ENCODE measurements around the gene OSER1. TPM values are rescaled to one million over a fixed set of nuclear protein-coding genes. Genes with fewer than 3 reads are reported as not detected.

OSER1 gene
- total and polyA plus RNA-seq, 9 of the 15 experiments (the other 6 are each of a cell fraction or from before 2014, with no cell fraction given), result 15.5 to 57.3 (median 19.9) TPM

DNA sequence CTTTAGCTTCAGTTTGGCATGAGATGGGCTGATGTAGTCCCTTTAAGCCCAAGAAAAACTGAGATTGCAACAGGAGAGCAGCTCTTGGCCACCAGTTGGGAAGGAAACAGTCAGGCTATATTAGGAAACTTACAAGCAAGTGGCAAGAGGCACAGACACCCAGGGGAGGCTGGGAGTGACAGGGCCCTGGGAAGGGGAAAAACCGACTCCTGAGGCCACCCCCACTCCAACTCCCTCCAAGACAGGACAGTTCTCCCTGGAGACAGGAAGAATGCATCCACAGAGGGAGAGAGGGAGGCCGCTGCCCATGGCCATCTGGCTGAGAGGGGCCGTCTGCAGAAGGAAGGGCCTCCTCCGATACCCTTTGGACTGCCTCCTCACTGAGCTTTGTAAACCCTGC lies 44.1 kb downstream of the OSER1 start:
- no peak for FAIRE-seq
- no peak overlapping the region for H3K4me2 ChIP-seq (ENCODE audit: insufficient read depth, low read length)
- H3K27me3 ChIP-seq (ENCODE audit: control insufficient read depth in 2 of 2, insufficient read depth in 2 of 2, low read length in 2 of 2), result peaks cover 14 to 29% of the 10 kb centered on the region in 2 experiments; a peak in 4 of 5 replicates
- TF ChIP-seq ERF (CRISPR knock-in tag; IDR thresholded peaks at IDR 0.05), result no peak
- TF ChIP-seq ZNF324 (CRISPR knock-in tag; IDR thresholded peaks at IDR 0.05), result no peak
- no peak for TF ChIP-seq SRSF1 (IDR thresholded peaks at IDR 0.05; ENCODE audit: low read depth, low read length)
- TF ChIP-seq CEBPB (tag; IDR thresholded peaks at IDR 0.05), result no peak
- TF ChIP-seq, protein P1, sequence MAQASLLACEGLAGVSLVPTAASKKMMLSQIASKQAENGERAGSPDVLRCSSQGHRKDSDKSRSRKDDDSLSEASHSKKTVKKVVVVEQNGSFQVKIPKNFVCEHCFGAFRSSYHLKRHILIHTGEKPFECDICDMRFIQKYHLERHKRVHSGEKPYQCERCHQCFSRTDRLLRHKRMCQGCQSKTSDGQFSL (CRISPR knock-in tag; IDR thresholded peaks at IDR 0.05), result no peak
- TF ChIP-seq, protein P1 (tag; IDR thresholded peaks at IDR 0.05), result no peak
- no peak for TF ChIP-seq CREB3 (tag; conservative IDR thresholded peaks at IDR 0.05; ENCODE audit: low read depth)
- no peak for TF ChIP-seq MBD2 (IDR thresholded peaks at IDR 0.05; ENCODE audit: borderline replicate concordance, low read depth)
- TF ChIP-seq, protein P2, sequence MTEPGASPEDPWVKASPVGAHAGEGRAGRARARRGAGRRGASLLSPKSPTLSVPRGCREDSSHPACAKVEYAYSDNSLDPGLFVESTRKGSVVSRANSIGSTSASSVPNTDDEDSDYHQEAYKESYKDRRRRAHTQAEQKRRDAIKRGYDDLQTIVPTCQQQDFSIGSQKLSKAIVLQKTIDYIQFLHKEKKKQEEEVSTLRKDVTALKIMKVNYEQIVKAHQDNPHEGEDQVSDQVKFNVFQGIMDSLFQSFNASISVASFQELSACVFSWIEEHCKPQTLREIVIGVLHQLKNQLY (CRISPR knock-in tag; conservative IDR thresholded peaks at IDR 0.05), result no peak
- TF ChIP-seq, protein P3, sequence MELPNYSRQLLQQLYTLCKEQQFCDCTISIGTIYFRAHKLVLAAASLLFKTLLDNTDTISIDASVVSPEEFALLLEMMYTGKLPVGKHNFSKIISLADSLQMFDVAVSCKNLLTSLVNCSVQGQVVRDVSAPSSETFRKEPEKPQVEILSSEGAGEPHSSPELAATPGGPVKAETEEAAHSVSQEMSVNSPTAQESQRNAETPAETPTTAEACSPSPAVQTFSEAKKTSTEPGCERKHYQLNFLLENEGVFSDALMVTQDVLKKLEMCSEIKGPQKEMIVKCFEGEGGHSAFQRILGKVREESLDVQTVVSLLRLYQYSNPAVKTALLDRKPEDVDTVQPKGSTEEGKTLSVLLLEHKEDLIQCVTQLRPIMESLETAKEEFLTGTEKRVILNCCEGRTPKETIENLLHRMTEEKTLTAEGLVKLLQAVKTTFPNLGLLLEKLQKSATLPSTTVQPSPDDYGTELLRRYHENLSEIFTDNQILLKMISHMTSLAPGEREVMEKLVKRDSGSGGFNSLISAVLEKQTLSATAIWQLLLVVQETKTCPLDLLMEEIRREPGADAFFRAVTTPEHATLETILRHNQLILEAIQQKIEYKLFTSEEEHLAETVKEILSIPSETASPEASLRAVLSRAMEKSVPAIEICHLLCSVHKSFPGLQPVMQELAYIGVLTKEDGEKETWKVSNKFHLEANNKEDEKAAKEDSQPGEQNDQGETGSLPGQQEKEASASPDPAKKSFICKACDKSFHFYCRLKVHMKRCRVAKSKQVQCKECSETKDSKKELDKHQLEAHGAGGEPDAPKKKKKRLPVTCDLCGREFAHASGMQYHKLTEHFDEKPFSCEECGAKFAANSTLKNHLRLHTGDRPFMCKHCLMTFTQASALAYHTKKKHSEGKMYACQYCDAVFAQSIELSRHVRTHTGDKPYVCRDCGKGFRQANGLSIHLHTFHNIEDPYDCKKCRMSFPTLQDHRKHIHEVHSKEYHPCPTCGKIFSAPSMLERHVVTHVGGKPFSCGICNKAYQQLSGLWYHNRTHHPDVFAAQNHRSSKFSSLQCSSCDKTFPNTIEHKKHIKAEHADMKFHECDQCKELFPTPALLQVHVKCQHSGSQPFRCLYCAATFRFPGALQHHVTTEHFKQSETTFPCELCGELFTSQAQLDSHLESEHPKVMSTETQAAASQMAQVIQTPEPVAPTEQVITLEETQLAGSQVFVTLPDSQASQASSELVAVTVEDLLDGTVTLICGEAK (IDR thresholded peaks at IDR 0.05), result no peak
- TF ChIP-seq, protein P3 (CRISPR knock-in tag; IDR thresholded peaks at IDR 0.05), result no peak

More for the DNA sequence above, 44.1 kb downstream of the OSER1 start:
- Histone ChIP-seq H3K9me1 (ENCODE audit: control insufficient read depth, insufficient read depth, low read length) (no peaks in the 10 kb centered on the region), H4K20me1 (replicated peaks; ENCODE audit: control insufficient read depth, insufficient read depth, low read length) (no peaks in the 10 kb centered on the region), H3K4me3 (no peak overlapping the region), H3K36me3 (ENCODE audit: control insufficient read depth, insufficient read depth, low read length) (no peaks in the 10 kb centered on the region), H2AFZ (ENCODE audit: low read depth, low read length) (no peak overlapping the region), H3K4me1 (replicated peaks in 1 of 2; ENCODE audit: control insufficient read depth in 2 of 2, insufficient read depth in 2 of 2, low read length in 2 of 2) (peaks cover 0 to 2% of the 10 kb centered on the region in 2 experiments; a peak in 1 of 5 replicates), H3K9ac (ENCODE audit: insufficient read depth in 1 of 2, low read depth in 2 of 2, low read length in 2 of 2) (0 out of 4 replicates have a peak overlapping the region, but pooled peaks of 1 of the 2 experiments have one; percentile 15), H3K27ac (ENCODE audit: extremely low read depth, low read depth, low read length) (no peak overlapping the region), H3K9me3 (replicated peaks; ENCODE audit: control insufficient read depth, insufficient read depth, low read depth, low read length) (no peaks in the 10 kb centered on the region; the same call in 1 of the 2 replicates), H3K79me2 (ENCODE audit: control insufficient read depth, insufficient read depth, low read length) (no peaks in the 10 kb centered on the region)
- in situ Hi-C loops (cut with MboI) (no loop called here), intact Hi-C loops (cut with micrococcal nuclease) (no loop called here)
- no TSS peak for BruUV-seq (replicated peaks)
- ChIA-PET POLR2A (interaction anchor here (1.0 kb wide), 1 partner anchor 12 kb away, joined by 3 read pairs; no protein-coding TSS in a partner anchor), CTCF (ENCODE audit: low intra/inter-chr PET ratio) (no interaction called here)
- ATAC-seq (no peak), DNase-seq (ENCODE audit: extremely low read depth in 1 of 4, low spot score in 3 of 4) (no peak)
- WGBS (ENCODE audit: insufficient coverage, low coverage, missing lambda C conversion rate), result 2% methylated on average over 4 of the region's 4 CpGs
